Mesendoderm (in vitro differentiated cells): ENCODE data around the gene AIP.
A peak's percentile ranks its signal among the peaks of the same experiment; 100 is the strongest.
"Not testable (repeated sequence)": the region's sequence is repeated elsewhere in the genome, so short reads cannot be mapped to it uniquely, and the experiment has no call there.

Experiments
- DNase-seq: peaks from one replicate; pipeline ENCODE4 v3.0.0; 2013
- H2AK5ac ChIP-seq: 2 replicates; pipeline ENCODE4 v1.6.1; 2013; ENCODE audit warnings: low read length, inconsistent platforms
- H2BK120ac ChIP-seq: 2 replicates; pipeline ENCODE4 v1.6.1; 2013; ENCODE audit warnings: low read depth, mild to moderate bottlenecking, low read length, moderate library complexity, mixed read lengths
- H2BK15ac ChIP-seq: replicated peaks from 2 replicates; pipeline ENCODE4 v1.6.1; 2013; ENCODE audit warnings: low read depth, mild to moderate bottlenecking, moderate library complexity
- H2BK5ac ChIP-seq: 2 replicates; pipeline ENCODE4 v1.6.1; 2013; ENCODE audit warnings: low read length, inconsistent platforms
- H3K18ac ChIP-seq: 2 replicates; pipeline ENCODE4 v1.6.1; 2013; ENCODE audit warnings: mild to moderate bottlenecking, low read length, mixed read lengths
- H3K23ac ChIP-seq: one replicate; pipeline ENCODE4 v1.6.1; 2013; ENCODE audit warnings: low read length
- H3K27ac ChIP-seq: 2 replicates; pipeline ENCODE4 v1.5.1; 2013; ENCODE audit warnings: low read depth, mild to moderate bottlenecking, inconsistent platforms, low read length, moderate library complexity
- H3K27me3 ChIP-seq: 2 replicates; pipeline ENCODE4 v1.6.1; 2013; ENCODE audit warnings: low read length, control low read depth, mild to moderate bottlenecking, inconsistent platforms; ENCODE audit not compliant: insufficient read depth, poor library complexity
- H3K36me3 ChIP-seq: 2 replicates; pipeline ENCODE4 v1.6.1; 2013; ENCODE audit warnings: low read length, inconsistent platforms; ENCODE audit not compliant: control insufficient read depth, insufficient read depth
- H3K4ac ChIP-seq: one replicate; pipeline ENCODE4 v1.6.1; 2013; ENCODE audit warnings: low read depth, mild to moderate bottlenecking, low read length, moderate library complexity
- H3K4me1 ChIP-seq: 2 replicates; pipeline ENCODE4 v1.6.1; 2013; ENCODE audit warnings: low read depth, low read length, inconsistent platforms; ENCODE audit not compliant: control insufficient read depth
- H3K4me2 ChIP-seq: 2 replicates; pipeline ENCODE4 v1.6.1; 2013; ENCODE audit warnings: low read length
- H3K4me3 ChIP-seq: 2 replicates; pipeline ENCODE4 v1.5.1; 2013; ENCODE audit warnings: mild to moderate bottlenecking, low read length
- H3K56ac ChIP-seq: one replicate; pipeline ENCODE4 v1.6.1; 2013; ENCODE audit warnings: low read length
- H3K79me1 ChIP-seq: 2 replicates; pipeline ENCODE4 v1.6.1; 2013; ENCODE audit warnings: low read length, inconsistent platforms
- H3K79me2 ChIP-seq: 2 replicates; pipeline ENCODE4 v1.6.1; 2013; ENCODE audit warnings: mild to moderate bottlenecking, low read length; ENCODE audit not compliant: control insufficient read depth, insufficient read depth
- H3K9ac ChIP-seq: 2 replicates; pipeline ENCODE4 v1.6.1; 2013; ENCODE audit warnings: low read length, inconsistent platforms
- H4K5ac ChIP-seq: one replicate; pipeline ENCODE4 v1.6.1; 2013; ENCODE audit warnings: low read length
- H4K8ac ChIP-seq: one replicate; pipeline ENCODE4 v1.6.1; 2013; ENCODE audit warnings: low read depth, mild to moderate bottlenecking, control low read depth, low read length, moderate library complexity
- WGBS: extraction: QIAGEN DNeasy Blood & Tissue Kit; methylation state at CpG from one replicate; pipeline ENCODE4 v1.1.7; 2013; ENCODE audit warnings: low lambda C conversion rate, missing lambda C conversion rate; ENCODE audit not compliant: insufficient coverage; ENCODE audit errors: extremely low coverage; 5-methylcytosine and 5-hydroxymethylcytosine counted together

AIP gene

GRCh38 chr11:67482275-67482826 is 475 bp upstream of the AIP start:
- H3K18ac ChIP-seq, result no peak overlapping the region
- H4K8ac ChIP-seq, result no peak overlapping the region
- no peak overlapping the region for H2AK5ac ChIP-seq
- no peak overlapping the region for H3K4ac ChIP-seq
- H3K27ac ChIP-seq, result no peak overlapping the region
- no peak overlapping the region for H4K5ac ChIP-seq
- H3K4me2 ChIP-seq, result peak overlapping the region; percentile 62
- H3K36me3 ChIP-seq, result no peaks in the 10 kb centered on the region
- H3K79me2 ChIP-seq, result no peaks in the 10 kb centered on the region
- no CpG with 5 or more reads among the region's 19 CpGs for WGBS
- no peaks in the 10 kb centered on the region for H3K27me3 ChIP-seq
- H3K79me1 ChIP-seq, result peaks cover 1% of the 10 kb centered on the region
- H3K9ac ChIP-seq, result peak overlapping the region; percentile 59
- H3K4me3 ChIP-seq, result no peak overlapping the region
- no peak for DNase-seq
- no peak overlapping the region for H2BK15ac ChIP-seq
- H2BK120ac ChIP-seq, result no peak overlapping the region
- H2BK5ac ChIP-seq, result no peak overlapping the region
- H3K23ac ChIP-seq, result no peak overlapping the region
- H3K4me1 ChIP-seq, result no peaks in the 10 kb centered on the region
- peak overlapping the region; percentile 76 for H3K56ac ChIP-seq

- no peak overlapping the region for H4K8ac ChIP-seq
- no peak overlapping the region for H3K18ac ChIP-seq
- H3K79me2 ChIP-seq, result no peaks in the 10 kb centered on the region
- no peaks in the 10 kb centered on the region for H3K27me3 ChIP-seq
- no peak overlapping the region for H3K23ac ChIP-seq
- H2BK15ac ChIP-seq, result no peak overlapping the region
- no peak overlapping the region for H3K9ac ChIP-seq
- no peak overlapping the region for H3K4me2 ChIP-seq
- H3K79me1 ChIP-seq, result peaks cover 1% of the 10 kb centered on the region
- H4K5ac ChIP-seq, result no peak overlapping the region
- H3K27ac ChIP-seq, result no peak overlapping the region
- H3K4me1 ChIP-seq, result no peaks in the 10 kb centered on the region
- no peak overlapping the region for H3K4me3 ChIP-seq
- DNase-seq, result no peak
- no peak overlapping the region for H3K4ac ChIP-seq
- H2BK120ac ChIP-seq, result no peak overlapping the region
- H2AK5ac ChIP-seq, result no peak overlapping the region
- WGBS, result no CpG with 5 or more reads among the region's 16 CpGs
- H3K56ac ChIP-seq, result no peak overlapping the region
- H2BK5ac ChIP-seq, result no peak overlapping the region
- H3K36me3 ChIP-seq, result no peaks in the 10 kb centered on the region
Measured at GRCh38 chr11:67483831-67484665, 1.2 kb downstream of the AIP start.

GRCh38 chr11:67484847-67485311 is 2.1 kb downstream of the AIP start:
- Histone ChIP-seq H3K4ac (no peak overlapping the region), H3K4me1 (no peaks in the 10 kb centered on the region), H3K56ac (no peak overlapping the region), H3K18ac (no peak overlapping the region), H2BK15ac (no peak overlapping the region), H3K27me3 (no peaks in the 10 kb centered on the region), H4K8ac (no peak overlapping the region), H4K5ac (no peak overlapping the region), H2BK5ac (no peak overlapping the region), H3K4me3 (no peak overlapping the region), H3K9ac (no peak overlapping the region), H3K79me1 (peaks cover 1% of the 10 kb centered on the region), H2AK5ac (no peak overlapping the region), H3K4me2 (no peak overlapping the region), H2BK120ac (no peak overlapping the region), H3K79me2 (no peaks in the 10 kb centered on the region), H3K36me3 (no peaks in the 10 kb centered on the region), H3K23ac (no peak overlapping the region), H3K27ac (no peak overlapping the region)
- WGBS, result no CpG with 5 or more reads among the region's 11 CpGs
- no peak for DNase-seq

GRCh38 chr11:67485873-67486361 is 3.1 kb downstream of the AIP start:
- H3K79me2 ChIP-seq, H3K36me3 ChIP-seq, H2BK15ac ChIP-seq, H3K18ac ChIP-seq, H3K4me2 ChIP-seq, H3K27me3 ChIP-seq, H2BK120ac ChIP-seq, H3K9ac ChIP-seq, H3K27ac ChIP-seq, H3K56ac ChIP-seq, H4K8ac ChIP-seq, H2AK5ac ChIP-seq, H4K5ac ChIP-seq, H3K4me3 ChIP-seq, H3K23ac ChIP-seq, H3K4me1 ChIP-seq, H2BK5ac ChIP-seq, H3K79me1 ChIP-seq, H3K4ac ChIP-seq: not testable (repeated sequence)
- peak; percentile 53 for DNase-seq
- no CpG with 5 or more reads among the region's 7 CpGs for WGBS

GRCh38 chr11:67486481-67487195 is 3.8 kb downstream of the AIP start:
- no CpG with 5 or more reads among the region's 20 CpGs for WGBS
- Histone ChIP-seq H2AK5ac (no peak overlapping the region), H3K4me3 (no peak overlapping the region), H3K27me3 (no peaks in the 10 kb centered on the region), H3K56ac (no peak overlapping the region), H3K4me1 (no peaks in the 10 kb centered on the region), H4K5ac (no peak overlapping the region), H3K79me2 (no peaks in the 10 kb centered on the region), H3K9ac (no peak overlapping the region), H3K23ac (no peak overlapping the region), H3K27ac (no peak overlapping the region), H4K8ac (no peak overlapping the region), H3K4me2 (no peak overlapping the region), H3K79me1 (peaks cover 1% of the 10 kb centered on the region), H2BK120ac (no peak overlapping the region), H2BK15ac (no peak overlapping the region), H3K4ac (no peak overlapping the region), H3K18ac (no peak overlapping the region), H3K36me3 (peaks cover 2% of the 10 kb centered on the region), H2BK5ac (no peak overlapping the region)
- DNase-seq, result no peak
